GM12801 (cell line): ENCODE measurements around the gene ADARB1.

ENCODE experiments used
- CTCF ChIP-seq: IDR thresholded peaks from one replicate; pipeline ENCODE4 v1.5.1; 2011; ENCODE audit warnings: control low read depth; ENCODE audit not compliant: insufficient read length; ENCODE audit errors: extremely low read depth

ADARB1 gene

GRCh38 chr21:45082736-45083135 lies 8.4 kb downstream of the ADARB1 start:
- no peak for TF ChIP-seq CTCF

- TF ChIP-seq CTCF = no peak
These were observed 9.7 kb downstream of the ADARB1 start for GRCh38 chr21:45084121-45084520.

GRCh38 chr21:45084881-45085536 lies 10.6 kb downstream of the ADARB1 start:
- TF ChIP-seq CTCF = no peak

- TF ChIP-seq CTCF = no peak
These were observed 11.3 kb downstream of the ADARB1 start for GRCh38 chr21:45085700-45086099.

- TF ChIP-seq CTCF = no peak
These were observed 12.1 kb downstream of the ADARB1 start for GRCh38 chr21:45086337-45086958.

- no peak for TF ChIP-seq CTCF
These were observed 12.8 kb downstream of the ADARB1 start for GRCh38 chr21:45087022-45087823.

- TF ChIP-seq CTCF = no peak
These were observed 13.7 kb downstream of the ADARB1 start for GRCh38 chr21:45088116-45088515.
